ENCODE measurements around the gene PDZD8. TPM values are rescaled to one million over a fixed set of nuclear protein-coding genes. Genes with fewer than 3 reads are reported as not detected.
"Not testable (repeated sequence)": the region's sequence is repeated elsewhere in the genome, so short reads cannot be mapped to it uniquely, and the experiment has no call there.

Gene PDZD8
- polyA plus RNA-seq, 3 donors, result 39.7 to 46.1 (median 41.1) TPM

- no peak for DNase-seq (ENCODE audit: extremely low read depth in 1 of 11, low read depth in 9 of 11, low spot score in 4 of 11)
Measured at GRCh38 chr10:117246997-117247671, 128.1 kb downstream of the PDZD8 start.

DNA sequence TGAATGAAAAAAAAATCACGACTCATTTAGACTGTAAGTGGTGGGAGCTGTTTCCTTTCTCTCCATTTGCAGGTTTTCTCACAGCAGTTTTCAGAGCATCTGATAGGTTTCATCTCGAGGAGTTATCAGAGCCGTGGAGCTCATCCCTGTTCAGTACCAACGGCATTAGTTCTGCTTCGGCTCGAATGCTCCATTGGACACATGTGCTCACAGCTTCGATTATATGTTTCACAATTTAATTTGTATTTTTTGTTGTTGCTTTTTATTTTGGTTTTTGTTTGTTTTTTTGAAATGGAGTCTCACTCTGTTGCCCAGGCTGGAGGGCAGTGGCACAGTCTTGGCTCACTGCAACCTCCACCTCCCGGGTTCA lies 132.8 kb downstream of the PDZD8 start:
- no peak for DNase-seq (ENCODE audit: extremely low read depth in 1 of 11, low read depth in 9 of 11, low spot score in 4 of 11)

DNA sequence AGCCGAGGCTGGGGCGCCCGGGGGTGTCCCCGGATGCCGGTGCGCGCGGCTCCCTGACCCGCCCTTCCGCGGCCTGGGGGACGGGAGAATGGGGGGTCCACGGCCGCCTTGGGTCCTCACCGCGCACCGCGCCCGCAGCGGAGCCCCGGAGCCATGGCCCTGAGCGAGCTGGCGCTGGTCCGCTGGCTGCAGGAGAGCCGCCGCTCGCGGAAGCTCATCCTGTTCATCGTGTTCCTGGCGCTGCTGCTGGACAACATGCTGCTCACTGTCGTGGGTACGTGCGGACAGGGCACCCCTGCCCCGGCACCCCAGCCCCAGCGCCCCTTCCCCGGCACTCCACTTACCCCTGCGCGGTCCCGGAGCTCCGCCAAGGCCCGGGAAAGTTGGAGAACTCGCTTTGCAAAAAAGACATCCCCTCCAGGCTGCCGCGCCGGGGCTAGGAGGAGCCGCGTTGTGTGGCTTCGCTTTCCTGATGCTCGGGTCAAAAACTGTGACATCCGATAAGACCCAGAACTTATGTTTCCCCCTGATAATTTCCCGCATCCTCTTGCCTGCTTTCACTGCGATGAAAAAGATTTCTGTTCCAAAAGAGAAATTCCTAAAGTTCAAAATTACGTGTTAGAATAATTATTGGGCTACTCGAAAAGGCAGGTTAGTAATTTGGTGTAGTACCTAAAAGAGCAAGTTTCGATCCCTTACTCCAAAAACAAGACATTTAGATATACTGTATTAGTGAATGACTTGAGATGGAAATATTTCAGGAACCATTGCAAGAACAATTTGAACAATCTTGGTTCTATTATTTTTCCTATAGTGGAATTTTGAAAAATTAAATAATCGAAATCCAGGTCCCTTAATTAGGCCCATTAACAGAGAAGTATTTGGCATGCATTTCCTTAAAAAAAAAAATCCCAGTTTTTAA lies 133.4 kb downstream of the PDZD8 start:
- DNase-seq (ENCODE audit: extremely low read depth in 1 of 11, low read depth in 9 of 11, low spot score in 4 of 11), result no peak

GRCh38 chr10:117240621-117241529 lies 134.4 kb downstream of the PDZD8 start, which contains the start of gene SLC18A2:
Gene SLC18A2 (plus strand): TSS chr10:117241114. CDS start chr10:117241694, 580 bp downstream.
- DNase-seq (ENCODE audit: extremely low read depth in 1 of 11, low read depth in 9 of 11, low spot score in 4 of 11), result no peak

DNA sequence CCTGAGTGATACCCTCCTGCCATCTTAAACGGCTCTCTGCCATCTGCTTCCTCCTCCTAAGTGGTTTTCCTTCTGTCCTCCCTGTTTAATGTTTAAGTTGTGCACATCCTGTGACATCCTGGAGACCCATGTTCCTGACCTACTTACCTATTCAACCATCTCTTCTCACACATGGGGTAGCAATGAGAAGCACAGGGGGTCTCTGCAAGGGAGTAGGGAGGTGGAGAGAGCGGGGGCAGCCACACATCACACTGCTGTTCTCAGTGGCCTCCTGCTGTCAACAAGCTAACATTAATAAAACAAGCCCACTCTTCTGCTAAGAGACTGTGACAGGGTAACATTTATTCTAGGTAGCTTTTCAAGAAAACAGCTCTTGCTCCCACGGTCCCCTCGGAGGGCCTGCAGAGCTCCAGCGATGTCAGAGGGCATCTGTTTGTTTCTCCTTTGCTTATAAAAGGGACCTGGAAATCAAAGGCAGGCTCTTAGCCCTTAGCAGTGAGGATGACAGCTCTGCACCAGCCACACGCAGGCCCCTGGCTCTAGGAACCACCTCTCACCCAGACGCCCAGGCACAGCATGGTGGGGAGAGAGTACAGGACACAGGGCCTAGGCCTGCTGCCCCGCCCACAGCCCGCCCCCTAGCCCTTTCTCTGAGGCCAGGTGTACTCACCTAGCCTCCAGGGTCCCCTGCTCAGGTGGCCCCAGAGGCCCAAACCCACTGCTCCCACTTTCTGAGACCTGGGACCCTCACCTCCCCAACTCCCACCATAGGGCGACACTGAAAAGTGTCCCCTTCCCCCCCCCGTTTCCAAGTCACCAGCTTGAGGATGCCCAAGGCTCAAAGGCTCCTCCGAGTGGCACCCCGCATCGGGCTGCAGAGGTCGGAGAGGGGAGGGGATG lies 135.3 kb downstream of the PDZD8 start:
- DNase-seq (ENCODE audit: extremely low read depth in 1 of 11, low read depth in 9 of 11, low spot score in 4 of 11), result no peak

- no peak for DNase-seq (ENCODE audit: extremely low read depth in 1 of 11, low read depth in 9 of 11, low spot score in 4 of 11)
Measured at GRCh38 chr10:117239051-117239450, 136.2 kb downstream of the PDZD8 start.

GRCh38 chr10:117237401-117237991 lies 137.7 kb downstream of the PDZD8 start:
- DNase-seq (ENCODE audit: extremely low read depth in 1 of 11, low read depth in 9 of 11, low spot score in 4 of 11), result no peak

- DNase-seq (ENCODE audit: extremely low read depth in 1 of 11, low read depth in 9 of 11, low spot score in 4 of 11), result not testable (repeated sequence)
Measured at GRCh38 chr10:117230107-117230506, 145.1 kb downstream of the PDZD8 start.

GRCh38 chr10:117228210-117228609 lies 147.0 kb downstream of the PDZD8 start:
- DNase-seq (ENCODE audit: extremely low read depth in 1 of 11, low read depth in 9 of 11, low spot score in 4 of 11), result no peak

Other genes starting within 250 kb of the PDZD8 start
- gene VAX1, start 237.2 kb downstream of the PDZD8 start, polyA plus RNA-seq (ENCODE audit: insufficient read length in 3 of 3), result not detected
- gene KCNK18, start 178.0 kb downstream of the PDZD8 start, polyA plus RNA-seq (ENCODE audit: insufficient read length in 3 of 3), result not detected
- gene SLC18A2, start 134.3 kb downstream of the PDZD8 start, polyA plus RNA-seq (ENCODE audit: insufficient read length in 3 of 3), result 1 to 10 TPM in 2 of 3 donors, under 1 TPM in 1; 0.62 to 1.1 (median 1.1) TPM
- gene EMX2, start 167.3 kb upstream of the PDZD8 start, polyA plus RNA-seq (ENCODE audit: insufficient read length in 3 of 3), result 100 to 1,000 TPM; 154 to 180 (median 161) TPM